T-helper 17 cell (primary cell): Measurements from ENCODE around the gene MGAT4D. TPM values are rescaled to one million over a fixed set of nuclear protein-coding genes. Genes with fewer than 3 reads are reported as not detected.
"Not testable (repeated sequence)": the region's sequence is repeated elsewhere in the genome, so short reads cannot be mapped to it uniquely, and the experiment has no call there.

Experiments
- ATAC-seq: fragments of 150-1000 bp; cut with Tn5 transposase; 2 replicates; pipeline ENCODE4 v1.10.0; 2021; ENCODE audit warnings: mild to moderate bottlenecking, moderate library complexity
- DNase-seq, 3 donors: peaks; one replicate each; pipeline versions ENCODE4 v3.0.0 to v3.0.0-alpha.2; 2020 to 2021
- H3K9me3 ChIP-seq: one replicate; pipeline ENCODE4 v1.7.0; 2013; ENCODE audit warnings: low read length, mild to moderate bottlenecking; ENCODE audit not compliant: control insufficient read depth, poor library complexity, severe bottlenecking
- H3K27ac Mint-ChIP-seq: one replicate; pipeline ENCODE4 v1.8.0; 2022; ENCODE audit warnings: mild to moderate bottlenecking, moderate library complexity, mixed read lengths
- H3K27me3 Mint-ChIP-seq: one replicate; pipeline ENCODE4 v1.8.0; 2022; ENCODE audit warnings: mixed read lengths
- H3K36me3 Mint-ChIP-seq: one replicate; pipeline ENCODE4 v1.8.0; 2022; ENCODE audit warnings: low read depth, mixed read lengths
- H3K4me1 Mint-ChIP-seq: one replicate; pipeline ENCODE4 v1.8.0; 2022; ENCODE audit warnings: mild to moderate bottlenecking, mixed read lengths
- H3K4me3 Mint-ChIP-seq: one replicate; pipeline ENCODE4 v1.8.0; 2022; ENCODE audit warnings: mild to moderate bottlenecking, moderate library complexity, mixed read lengths
- total RNA-seq, 4 donors: library from RNA in 2 of 4; stranded (reverse) in 2 of 4; gene quantifications; one replicate each; pipeline ENCODE4 v1.2.3 and lab custom pipeline; 2022 to 2026

MGAT4D gene
- total RNA-seq, 2 donors from 2014 or later = not detected

GRCh38 chr4:140413130-140413969, 84.7 kb downstream of the MGAT4D start:
- not testable (repeated sequence) for H3K4me3 Mint-ChIP-seq, H3K36me3 Mint-ChIP-seq, H3K9me3 ChIP-seq, H3K4me1 Mint-ChIP-seq, ATAC-seq, H3K27ac Mint-ChIP-seq, DNase-seq
- H3K27me3 Mint-ChIP-seq = peaks cover 15% of the 10 kb centered on the region

GRCh38 chr4:140408974-140409373, 89.1 kb downstream of the MGAT4D start:
- DNase-seq (no peak), ATAC-seq (no peak)
- H3K9me3 ChIP-seq = no peaks in the 10 kb centered on the region
- Mint-ChIP-seq H3K27ac (no peak overlapping the region), H3K4me1 (no peaks in the 10 kb centered on the region), H3K4me3 (no peak overlapping the region), H3K27me3 (peaks cover 28% of the 10 kb centered on the region), H3K36me3 (no peaks in the 10 kb centered on the region)

- Mint-ChIP-seq H3K4me1 (no peaks in the 10 kb centered on the region), H3K27me3 (peaks cover 16% of the 10 kb centered on the region), H3K27ac (no peak overlapping the region), H3K4me3 (no peak overlapping the region), H3K36me3 (no peaks in the 10 kb centered on the region)
- no peak for ATAC-seq
- no peak for DNase-seq
- no peaks in the 10 kb centered on the region for H3K9me3 ChIP-seq
These were observed 91.8 kb downstream of the MGAT4D start for GRCh38 chr4:140406292-140406691.

- H3K4me1 Mint-ChIP-seq = no peaks in the 10 kb centered on the region
- no peaks in the 10 kb centered on the region for H3K9me3 ChIP-seq
- H3K27me3 Mint-ChIP-seq = peaks cover 33% of the 10 kb centered on the region
- ATAC-seq (no peak), DNase-seq (no peak)
- no peaks in the 10 kb centered on the region for H3K36me3 Mint-ChIP-seq
- H3K27ac Mint-ChIP-seq = no peak overlapping the region
- no peak overlapping the region for H3K4me3 Mint-ChIP-seq
These were observed 98.0 kb downstream of the MGAT4D start for GRCh38 chr4:140400111-140400510.

GRCh38 chr4:140395668-140396067, 102.4 kb downstream of the MGAT4D start:
- H3K36me3 Mint-ChIP-seq = no peaks in the 10 kb centered on the region
- no peaks in the 10 kb centered on the region for H3K9me3 ChIP-seq
- H3K27ac Mint-ChIP-seq = no peak overlapping the region
- ATAC-seq = no peak
- peaks cover 31% of the 10 kb centered on the region for H3K27me3 Mint-ChIP-seq
- no peak overlapping the region for H3K4me3 Mint-ChIP-seq
- no peak for DNase-seq
- H3K4me1 Mint-ChIP-seq = no peaks in the 10 kb centered on the region

Other genes with a start within 250 kb of the MGAT4D start
- 1 to 10 TPM; 8.7 to 9.7 TPM for gene SCOC, start 124.6 kb downstream of the MGAT4D start, total RNA-seq
- gene CLGN, start 70.6 kb downstream of the MGAT4D start, total RNA-seq = not detected
- 10 to 100 TPM; 11.6 to 12.9 TPM for gene ELMOD2, start 25.9 kb upstream of the MGAT4D start, total RNA-seq
- gene UCP1, start 70.7 kb upstream of the MGAT4D start, total RNA-seq = not detected